GM12878 (cell line): Measurements from ENCODE around the gene NHERF2. TPM values are rescaled to one million over a fixed set of nuclear protein-coding genes. Genes with fewer than 3 reads are reported as not detected.

Experiments
- ATAC-seq: fragments of 200-7000 bp; cut with Tn5 transposase; 3 replicates; pipeline ENCODE4 v1.9.1; 2020; ENCODE audit warnings: mild to moderate bottlenecking, moderate library complexity
- BruUV-seq: library from RNA; stranded (reverse); fragments of 400-500 nt; replicated peaks from 2 replicates; lab custom pipeline; 2021; lab: Mats Ljungman, UMichigan
- CTCF ChIA-PET: fragments of 300-600 bp; sonication (Branson Sonifier 250); formaldehyde crosslinking; extraction: SDS; loops from one replicate; lab custom pipeline; 2021; ENCODE audit warnings: inconsistent platforms; lab: Yijun Ruan, JAX
- POLR2A ChIA-PET: fragments of 350-600 bp; formaldehyde crosslinking; extraction: SDS; loops from one replicate; lab custom pipeline; 2021; ENCODE audit warnings: inconsistent platforms; lab: Charles Lee
- RAD21 ChIA-PET: fragments of 300-600 bp; sonication (Branson Sonifier 250); formaldehyde crosslinking; loops from one replicate; lab custom pipeline; 2023; ENCODE audit warnings: antibody characterized with exemption; ENCODE audit not compliant: unreplicated experiment; lab: Charles Lee
- SMC1A ChIA-PET: fragments of 300-600 bp; sonication (Branson Sonifier 250); formaldehyde crosslinking; loops from one replicate; lab custom pipeline; 2023; ENCODE audit not compliant: unreplicated experiment, uncharacterized antibody; lab: Charles Lee
- DNase-seq: peaks from one replicate; pipeline ENCODE4 v3.0.0-alpha.2; 2011; ENCODE audit warnings: low read depth, low spot score
- FAIRE-seq: peaks from 3 replicates; lab custom pipeline; 2011; peaks lifted over from hg19 to GRCh38; lab: Jason Lieb, UNC
- H2AFZ ChIP-seq: 2 replicates; pipeline ENCODE4 v1.6.0; 2011; ENCODE audit warnings: low read depth, low read length, control low read depth; ENCODE audit not compliant: control insufficient read depth
- H3K27ac ChIP-seq: 2 replicates; pipeline ENCODE4 v1.5.1; 2011; ENCODE audit warnings: control low read depth; ENCODE audit not compliant: control insufficient read depth, insufficient read depth
- H3K27me3 ChIP-seq, 2 experiments: replicated peaks in 1 of 2; 2 replicates each; pipeline versions ENCODE4 v1.6.0 to v1.6.1; 2011; ENCODE audit warnings: low read length in 1 of 2; ENCODE audit not compliant: control insufficient read depth in 2 of 2, insufficient read depth in 2 of 2
- H3K36me3 ChIP-seq, 2 experiments: 2 replicates each; pipeline ENCODE4 v1.5.1; 2011; ENCODE audit warnings: low read length in 1 of 2; ENCODE audit not compliant: control insufficient read depth in 2 of 2, insufficient read depth in 2 of 2
- H3K4me1 ChIP-seq: 2 replicates; pipeline ENCODE4 v1.6.1; 2011; ENCODE audit warnings: mild to moderate bottlenecking, low read length, moderate library complexity, mixed read lengths; ENCODE audit not compliant: control insufficient read depth, insufficient read depth
- H3K4me2 ChIP-seq: 2 replicates; pipeline ENCODE4 v1.6.0; 2011; ENCODE audit warnings: control low read depth; ENCODE audit not compliant: control insufficient read depth, insufficient read depth
- H3K4me3 ChIP-seq: fragments of 200-600 bp; sonication (generic); 2 replicates; pipeline ENCODE4 v1.5.1; 2016
- H3K79me2 ChIP-seq: 2 replicates; pipeline ENCODE4 v1.6.0; 2011; ENCODE audit warnings: low read length; ENCODE audit not compliant: control insufficient read depth, insufficient read depth
- H3K9ac ChIP-seq: 2 replicates; pipeline ENCODE4 v1.8.0; 2011; ENCODE audit warnings: low read length, control low read depth, mixed read lengths; ENCODE audit not compliant: control insufficient read depth, insufficient read depth
- H3K9me3 ChIP-seq: replicated peaks from 3 replicates; pipeline ENCODE4 v1.5.1; 2011; ENCODE audit warnings: mild to moderate bottlenecking, low read length; ENCODE audit not compliant: control insufficient read depth, insufficient read depth
- H4K20me1 ChIP-seq: 2 replicates; pipeline ENCODE4 v1.6.0; 2011; ENCODE audit not compliant: control insufficient read depth, insufficient read depth
- BCL3 ChIP-seq: IDR thresholded peaks from 2 replicates; pipeline ENCODE4 v1.6.1; 2011; ENCODE audit warnings: borderline replicate concordance, low read depth, mild to moderate bottlenecking, moderate library complexity, low read length; ENCODE audit not compliant: insufficient read depth, poor library complexity, severe bottlenecking
- CTCF ChIP-seq, 3 experiments: IDR thresholded peaks in 2 of 3; conservative IDR thresholded peaks in 1 of 3; 2 replicates each; pipeline ENCODE4 v1.5.1; 2011; ENCODE audit warnings: low read depth in 3 of 3, low read length in 3 of 3, mild to moderate bottlenecking in 3 of 3, control low read depth in 2 of 3, moderate library complexity in 2 of 3, inconsistent platforms in 1 of 3, mixed read lengths in 1 of 3; ENCODE audit not compliant: control insufficient read depth in 2 of 3, insufficient read depth in 1 of 3; ENCODE audit errors: extremely low read depth in 1 of 3
- HCFC1 ChIP-seq: fragments of 150-350 bp; IDR thresholded peaks from 2 replicates; pipeline ENCODE4 v1.6.1; 2014; ENCODE audit warnings: low read length
- LARP7 ChIP-seq: fragments of 450-650 bp; IDR thresholded peaks from 2 replicates; pipeline ENCODE4 v1.6.1; 2017; ENCODE audit warnings: mild to moderate bottlenecking
- MTA2 ChIP-seq: fragments of 450-650 bp; IDR thresholded peaks from 2 replicates; pipeline ENCODE4 v1.6.1; 2016; ENCODE audit warnings: low read depth, mild to moderate bottlenecking, moderate library complexity
- NFIC ChIP-seq: IDR thresholded peaks from 2 replicates; pipeline ENCODE4 v1.6.1; 2012; ENCODE audit warnings: low read depth, mild to moderate bottlenecking, inconsistent platforms, low read length, moderate library complexity
- NR2C1 ChIP-seq: fragments of 450-650 bp; IDR thresholded peaks from 2 replicates; pipeline ENCODE4 v1.6.1; 2017; ENCODE audit warnings: antibody characterized with exemption, mild to moderate bottlenecking, moderate library complexity
- RELB ChIP-seq: fragments of 450-650 bp; IDR thresholded peaks from 2 replicates; pipeline ENCODE4 v1.6.1; 2017; ENCODE audit warnings: low read depth, mild to moderate bottlenecking, moderate library complexity
- SREBF2 ChIP-seq: IDR thresholded peaks from 2 replicates; pipeline ENCODE4 v1.6.1; 2012; ENCODE audit warnings: mild to moderate bottlenecking, low read length
- WGBS: methylation state at CpG from one replicate; pipeline ENCODE4 v1.1.6; 2016; ENCODE audit warnings: low lambda C conversion rate; ENCODE audit not compliant: insufficient replicate concordance, insufficient coverage; ENCODE audit errors: missing lambda C conversion rate; 5-methylcytosine and 5-hydroxymethylcytosine counted together
- in situ Hi-C: fragments of 300-500 bp; cut with MboI; formaldehyde crosslinking; loops from 9 replicates; pipeline ENCODE4 v1.14.3; 2018; ENCODE audit warnings: mixed read lengths
- intact Hi-C: fragments of 100-400 bp; cut with micrococcal nuclease; formaldehyde crosslinking; loops from one replicate; pipeline ENCODE4 v1.14.2; 2022; ENCODE audit not compliant: unreplicated experiment
- polyA plus RNA-seq, 11 experiments: library from polyadenylated mRNA; depleted of rRNA in 4 of 11; unstranded in 6 of 11; stranded (reverse) in 5 of 11; fragments of >200 nt; fragmentation: Nextera tagmentation in 4 of 11; fragmentation: Illumina TruSeq in 1 of 11; extraction: Ambion mirVana in 4 of 11; extraction: Trizol in 1 of 11; gene quantifications; 1 replicate in 1 of 11; 2 replicates in 10 of 11; pipeline versions ENCODE4 v1.2.1 to v1.2.3, GENCODE V29; 2011 to 2016; ENCODE audit warnings: inconsistent platforms in 2 of 11, missing spikeins in 2 of 11, low read depth in 1 of 11
- total RNA-seq, 4 experiments: library from RNA; depleted of rRNA in 3 of 4; stranded (reverse); fragments of >200 nt in 3 of 4; fragmentation: Illumina TruSeq in 1 of 4; extraction: Trizol in 1 of 4; gene quantifications; 2 replicates each; pipeline versions ENCODE4 v1.2.1 to v1.2.3, GENCODE V29; 2013 to 2021

The NHERF2 gene
- total and polyA plus RNA-seq, 10 of the 15 experiments (the other 5 are each of a cell fraction or from before 2014, with no cell fraction given): 0.05 to 0.31 (median 0.08) TPM; not detected in 4

- no peak for TF ChIP-seq CTCF (IDR thresholded peaks at IDR 0.05 in 2 of 3, conservative IDR thresholded peaks at IDR 0.05 in 1 of 3; ENCODE audit: control insufficient read depth in 2 of 3, extremely low read depth in 1 of 3, insufficient read depth in 1 of 3, low read depth in 3 of 3, low read length in 3 of 3)
These were observed 2.6 kb downstream of the NHERF2 start (continued) for GRCh38 chr16:2029350-2029749.

GRCh38 chr16:2030036-2030435 is 3.3 kb downstream of the NHERF2 start:
- ChIA-PET POLR2A (no interaction called here), RAD21 (interaction anchor here (0.7 kb wide), 1 partner anchor 118 kb away, joined by 3 read pairs; no protein-coding TSS in a partner anchor), CTCF (no interaction called here), SMC1A (no interaction called here)
- Histone ChIP-seq H4K20me1 (peaks cover 5% of the 10 kb centered on the region; the same call in 1 of the 2 replicates), H2AFZ (no peak overlapping the region), H3K4me2 (no peak overlapping the region), H3K9me3 (no peaks in the 10 kb centered on the region), H3K27me3 (peaks cover 11 to 13% of the 10 kb centered on the region in 2 experiments), H3K4me3 (no peak overlapping the region), H3K36me3 (no peaks in the 10 kb centered on the region), H3K27ac (no peak overlapping the region), H3K4me1 (no peaks in the 10 kb centered on the region), H3K9ac (no peak overlapping the region), H3K79me2 (no peaks in the 10 kb centered on the region)
- WGBS: 59% methylated on average over 11 of the region's 11 CpGs
- no peak for DNase-seq
- no TSS peak for BruUV-seq
- TF ChIP-seq MTA2 (no peak), HCFC1 (no peak), SREBF2 (no peak), NFIC (no peak), NR2C1 (no peak), RELB (no peak), LARP7 (no peak), BCL3 (no peak)
- FAIRE-seq: no peak
- in situ Hi-C loops (no loop called here), intact Hi-C loops (no loop called here)
- ATAC-seq: no peak
